NCI-H748 treated with DMSO at 0.1 percent for 48 hours (cell line): Measurements from ENCODE around the gene FOXC1.

Experiments used
- DNase-seq: peaks from one replicate; lab custom pipeline; 2025; lab: John Stamatoyannopoulos, UW

FOXC1 gene

DNA sequence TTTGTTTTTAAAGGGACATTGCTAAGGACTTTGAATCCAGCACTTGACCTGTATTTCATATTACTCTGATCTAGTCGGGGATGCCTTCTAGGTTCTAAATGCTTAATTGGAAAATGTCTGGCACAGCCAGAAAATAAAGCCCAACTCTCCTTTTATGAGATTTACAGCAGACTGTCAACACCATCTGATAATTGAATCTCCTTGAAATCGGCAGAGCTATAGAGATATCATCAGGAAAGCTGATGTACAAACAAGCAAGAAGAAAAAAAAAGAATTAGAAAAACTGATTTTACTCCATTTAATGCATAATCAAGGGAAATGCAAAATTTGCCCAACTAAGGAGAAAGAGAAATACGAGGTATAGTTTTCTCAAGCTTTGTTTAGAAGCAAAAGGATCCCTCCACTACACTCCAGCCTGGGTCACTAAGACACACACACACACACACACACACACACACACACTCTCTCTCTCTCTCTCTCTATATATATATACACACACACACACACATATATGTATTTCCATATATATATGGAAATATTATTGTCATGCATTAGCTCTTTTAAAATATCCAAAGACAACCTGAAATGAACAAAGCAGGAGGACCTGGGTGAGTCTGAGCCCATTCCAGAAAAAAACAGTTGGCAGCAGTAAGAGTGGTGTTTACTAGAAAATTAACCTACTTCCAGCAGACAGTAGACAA lies 9.5 kb upstream of the FOXC1 start:
- no peak for DNase-seq

DNA sequence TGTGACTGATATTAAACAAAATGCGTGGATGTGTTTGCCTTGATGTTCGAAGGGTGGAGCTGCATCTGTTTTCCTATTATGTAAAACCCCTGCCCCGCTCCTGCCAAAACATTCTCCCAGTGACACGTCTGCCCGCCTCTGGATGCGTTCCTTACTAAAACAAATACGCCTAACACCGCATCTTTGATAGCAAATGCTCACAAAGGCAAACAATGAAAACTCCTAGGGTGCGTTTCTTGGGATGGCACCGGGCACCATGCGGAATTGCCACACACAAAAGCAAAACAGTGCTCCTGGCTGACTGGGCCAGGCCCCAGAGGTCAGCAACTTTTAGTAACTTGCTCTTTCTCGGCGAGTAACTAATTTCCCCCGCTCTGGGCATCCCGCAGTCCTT lies 9.0 kb upstream of the FOXC1 start:
- DNase-seq, result peak; percentile 78

DNA sequence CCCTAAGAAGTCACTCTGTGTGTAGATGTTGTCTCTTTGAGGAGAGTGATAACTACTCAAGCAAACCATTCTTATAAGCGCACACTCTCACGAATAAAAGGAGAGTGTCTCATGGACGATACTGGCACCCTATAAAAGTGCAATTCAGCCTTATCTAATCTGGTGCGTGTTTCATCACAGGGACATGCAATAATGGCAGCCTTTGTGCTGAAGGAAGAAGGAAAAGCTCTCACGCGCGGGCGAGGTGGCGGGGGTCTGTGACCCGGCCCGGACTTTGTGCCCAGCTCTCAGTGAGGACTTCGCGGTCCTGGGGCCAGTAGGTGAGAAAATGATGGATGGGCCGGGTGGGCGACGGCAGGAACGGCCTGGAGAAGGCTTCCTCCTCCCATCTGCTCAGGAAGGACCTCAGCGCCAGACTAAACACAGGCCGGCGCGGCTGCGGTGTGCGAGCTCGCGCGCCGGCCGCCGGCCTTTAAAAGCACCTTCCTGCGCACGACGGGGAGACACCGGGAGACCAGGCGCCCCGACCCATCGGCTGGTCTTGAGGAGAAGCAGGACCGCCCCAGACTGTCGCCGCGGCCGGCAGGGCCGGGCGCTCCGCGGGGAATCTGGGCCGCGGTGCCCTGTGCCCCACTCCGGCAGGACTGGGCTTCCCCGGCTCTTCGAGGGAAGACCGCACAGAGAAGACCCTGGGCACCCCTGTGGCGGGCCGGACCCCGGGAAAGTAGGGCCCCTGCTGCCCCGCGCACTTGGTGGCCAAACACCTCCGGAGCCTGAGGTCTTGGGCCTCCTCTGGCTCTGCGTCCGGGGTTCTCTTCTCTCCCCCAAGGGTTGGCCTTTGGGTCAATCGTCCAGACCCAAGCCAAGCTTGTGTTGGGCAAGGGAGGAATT lies 8.3 kb upstream of the FOXC1 start:
- DNase-seq, result no peak

DNA sequence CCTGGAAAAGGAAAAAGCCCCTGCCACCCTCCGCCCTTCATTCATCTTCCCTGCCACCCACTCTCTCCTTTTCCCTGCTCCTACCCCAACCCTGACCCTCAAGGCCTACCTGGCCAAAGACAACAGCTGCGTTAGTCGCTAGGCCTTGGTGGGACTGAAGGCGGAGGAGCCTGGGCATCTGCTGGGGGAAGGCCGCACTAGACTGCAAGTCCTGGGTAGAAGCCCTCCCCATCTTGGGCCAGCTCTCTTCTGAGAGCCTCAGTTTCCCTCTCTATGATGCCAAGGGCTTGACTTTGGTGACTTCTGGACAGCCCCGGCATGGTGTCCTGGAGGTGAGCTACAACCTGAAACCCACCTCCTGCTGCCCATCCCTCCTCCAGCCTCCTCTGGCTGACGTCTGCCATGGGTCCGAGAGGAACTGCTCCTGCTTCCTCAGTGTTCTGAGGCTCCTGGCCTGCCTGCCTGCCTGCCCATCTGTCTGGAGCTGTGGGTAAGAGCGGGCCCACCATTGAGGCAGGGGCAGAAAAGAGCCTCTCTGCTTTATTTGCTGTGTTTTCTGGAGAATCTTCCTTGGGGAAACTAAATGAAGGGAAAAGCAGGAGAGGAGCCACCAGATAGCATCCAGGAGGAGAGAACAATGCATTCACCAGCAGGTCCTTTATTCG lies 7.5 kb upstream of the FOXC1 start:
- DNase-seq, result no peak

DNA sequence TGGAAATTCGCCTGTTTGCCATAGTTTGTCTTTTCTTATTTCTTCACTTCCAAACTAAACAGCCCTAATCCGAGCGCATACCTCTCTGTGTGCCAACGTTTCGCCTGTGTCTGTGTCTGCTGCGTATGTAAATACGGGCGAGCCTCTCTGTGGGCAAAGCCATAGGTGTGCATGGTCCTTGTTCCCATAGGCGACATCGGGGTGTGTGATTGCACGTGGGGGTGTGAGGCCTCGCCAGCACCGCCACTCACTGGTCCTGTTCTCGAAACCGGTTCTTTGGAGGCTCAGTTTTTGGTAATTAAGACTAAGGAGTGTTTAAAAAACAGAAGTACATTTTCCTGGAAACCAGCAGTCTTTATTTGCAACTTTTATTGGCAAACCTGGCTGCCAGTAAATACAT lies 6.0 kb upstream of the FOXC1 start:
- no peak for DNase-seq

DNA sequence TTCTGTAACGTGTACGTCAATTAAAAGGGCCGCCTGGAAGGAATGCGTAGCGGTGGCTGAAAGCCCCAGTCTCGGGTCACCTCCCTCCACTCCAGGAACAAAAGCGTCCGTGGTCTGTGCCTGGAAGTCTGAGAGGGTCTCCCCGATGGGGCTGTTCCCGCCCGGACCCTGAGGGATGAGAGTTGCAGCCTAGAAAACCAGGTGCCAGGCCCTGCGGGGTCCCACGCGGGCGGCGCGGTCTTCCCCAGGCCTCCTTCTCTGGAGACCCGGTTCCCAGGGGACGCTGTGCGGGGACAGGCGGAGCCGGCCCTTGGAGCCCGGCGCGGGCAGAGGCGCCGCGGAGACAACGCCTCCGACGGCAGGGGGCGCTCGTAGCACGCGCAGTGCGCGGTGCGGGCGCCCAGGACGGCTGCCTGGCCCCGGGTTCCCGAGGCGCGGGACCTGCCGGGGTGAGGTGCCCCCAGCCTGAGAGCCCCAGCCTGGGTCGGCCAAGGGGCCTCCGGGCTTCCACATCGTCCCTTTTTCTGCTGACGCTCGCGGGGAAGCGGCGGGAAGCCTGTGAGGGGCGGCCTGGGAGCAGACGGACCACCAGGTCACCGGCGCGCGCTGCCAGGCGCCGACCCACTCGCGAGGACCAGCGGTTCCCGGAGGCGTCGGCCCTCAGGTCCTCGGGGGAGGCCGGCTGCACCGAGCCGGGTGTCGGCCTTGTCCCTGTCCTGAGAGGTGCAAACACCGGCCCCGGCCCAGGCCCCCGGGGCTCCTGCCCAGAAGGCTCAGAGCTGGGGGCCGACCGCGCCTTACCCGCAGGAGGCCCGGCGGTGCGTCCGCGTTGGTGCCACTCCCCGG lies 5.3 kb upstream of the FOXC1 start:
- DNase-seq, result peak; percentile 44

DNA sequence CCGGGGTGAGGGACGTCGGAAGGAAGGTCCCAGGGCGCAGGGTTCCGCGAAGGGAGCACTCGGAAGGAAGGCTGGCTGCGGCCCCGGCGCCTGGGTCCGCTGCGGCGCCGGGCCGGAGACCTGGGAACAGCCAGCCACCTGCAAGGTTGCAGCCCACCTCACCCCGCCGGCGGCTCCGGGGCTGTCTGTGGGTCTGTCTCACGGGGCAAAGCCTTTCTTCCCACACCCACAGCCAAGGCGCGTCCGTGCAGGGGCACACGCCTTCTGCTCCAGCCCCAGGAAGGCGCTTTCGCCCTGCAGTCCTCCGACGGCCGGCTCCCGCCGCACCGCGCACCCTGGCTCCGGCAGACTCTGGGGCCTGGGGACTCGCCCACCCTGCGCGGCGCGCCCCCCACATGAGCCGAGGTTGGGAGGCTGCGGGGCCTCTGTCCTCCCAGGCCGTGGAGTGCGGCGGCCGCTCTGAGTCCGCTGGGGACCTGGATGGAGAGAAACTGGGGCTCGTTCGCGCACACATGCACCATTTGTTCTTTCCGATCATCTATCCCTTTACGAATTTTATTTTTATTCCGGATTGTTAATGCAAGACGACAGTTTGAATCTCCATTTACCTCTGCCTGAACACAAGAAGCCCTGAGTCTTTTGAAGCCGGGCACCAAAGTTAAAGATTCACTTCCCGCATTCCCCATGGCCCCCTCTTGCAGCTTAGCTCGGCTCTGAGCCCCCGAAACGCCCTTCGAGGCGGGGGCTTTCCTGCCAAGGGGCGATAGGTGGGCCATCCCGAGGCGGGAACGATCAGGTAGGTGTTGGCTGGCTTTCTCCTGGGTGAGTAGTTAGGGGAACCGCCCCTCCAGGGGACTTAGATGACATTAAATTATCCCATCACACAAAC lies 4.5 kb upstream of the FOXC1 start:
- DNase-seq, result no peak

DNA sequence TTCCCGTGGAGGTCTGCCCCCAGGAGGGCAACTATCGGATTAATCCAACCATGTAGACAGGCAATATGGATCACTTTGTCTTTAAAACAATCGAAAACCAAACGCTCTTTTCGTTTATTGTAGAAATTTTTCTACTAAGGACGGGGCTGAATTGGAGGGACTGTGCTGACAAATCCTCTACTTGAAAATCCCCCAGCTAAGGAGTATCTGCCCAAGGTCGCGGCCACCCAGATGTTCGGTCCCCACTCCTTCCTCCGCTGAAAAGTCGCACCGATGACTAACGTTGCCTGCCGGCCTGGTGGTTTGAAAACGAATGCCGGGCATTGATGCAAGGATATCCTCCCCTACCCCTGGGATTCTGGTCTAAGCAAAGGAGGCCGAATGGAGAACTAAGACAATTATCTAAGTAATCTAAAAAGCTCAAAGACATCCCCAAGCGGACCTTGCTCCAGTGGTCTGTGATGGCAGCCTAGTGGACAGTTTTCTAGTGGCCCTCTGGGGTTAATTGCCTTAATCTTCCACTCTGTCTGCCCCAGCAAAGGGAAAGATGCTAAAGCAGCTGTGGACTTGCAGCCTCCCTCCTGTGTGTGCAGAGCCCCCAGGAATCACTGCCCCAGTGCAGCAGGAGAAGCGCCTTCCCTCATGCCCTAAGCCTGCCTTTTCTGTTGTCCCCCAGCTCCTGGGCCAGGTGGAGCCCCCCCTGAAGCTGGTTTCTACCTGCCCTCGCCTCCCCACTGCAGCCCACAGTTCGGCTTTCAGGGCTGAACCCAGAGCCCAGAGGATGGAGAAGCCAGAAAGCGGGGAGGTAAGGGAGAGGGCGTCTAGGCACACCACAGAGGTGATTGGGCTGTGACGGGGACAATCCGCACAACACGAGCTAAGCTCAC lies 3.6 kb upstream of the FOXC1 start:
- DNase-seq, result no peak

DNA sequence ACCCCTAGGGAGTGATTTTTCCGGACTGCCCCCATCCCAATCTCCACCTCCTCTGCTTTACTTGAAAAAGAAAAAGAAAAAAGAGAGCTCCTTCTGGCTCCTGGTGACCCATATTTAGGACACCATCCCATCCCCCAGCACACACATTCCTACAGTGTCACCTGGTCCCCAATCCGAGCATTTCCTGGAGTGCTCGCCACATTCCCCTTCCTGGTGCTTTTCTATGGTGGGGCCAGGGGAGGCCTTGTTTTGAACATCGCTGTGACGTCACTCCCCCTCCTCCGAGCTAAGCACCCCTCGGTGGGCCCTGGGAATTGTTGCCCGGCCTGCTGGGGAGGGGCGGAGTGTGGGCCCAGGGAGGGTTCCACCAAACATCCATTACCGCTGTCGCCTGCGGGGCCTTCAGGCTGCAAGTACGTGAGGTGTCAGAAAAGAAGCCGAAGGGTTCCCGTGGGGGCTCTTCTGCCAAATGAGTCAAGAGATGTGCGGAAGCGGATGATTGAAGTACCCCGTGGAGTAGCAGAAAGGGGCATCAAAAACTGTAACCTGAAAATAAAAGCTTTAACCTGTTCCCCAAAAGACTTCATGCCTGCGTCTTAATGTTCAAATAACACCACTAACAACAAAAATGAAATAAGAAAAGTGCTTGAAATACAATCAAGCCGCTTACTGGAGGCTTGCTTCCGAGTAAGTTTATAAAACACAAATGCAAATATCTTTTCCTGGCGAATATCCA lies 2.8 kb upstream of the FOXC1 start:
- no peak for DNase-seq

DNA sequence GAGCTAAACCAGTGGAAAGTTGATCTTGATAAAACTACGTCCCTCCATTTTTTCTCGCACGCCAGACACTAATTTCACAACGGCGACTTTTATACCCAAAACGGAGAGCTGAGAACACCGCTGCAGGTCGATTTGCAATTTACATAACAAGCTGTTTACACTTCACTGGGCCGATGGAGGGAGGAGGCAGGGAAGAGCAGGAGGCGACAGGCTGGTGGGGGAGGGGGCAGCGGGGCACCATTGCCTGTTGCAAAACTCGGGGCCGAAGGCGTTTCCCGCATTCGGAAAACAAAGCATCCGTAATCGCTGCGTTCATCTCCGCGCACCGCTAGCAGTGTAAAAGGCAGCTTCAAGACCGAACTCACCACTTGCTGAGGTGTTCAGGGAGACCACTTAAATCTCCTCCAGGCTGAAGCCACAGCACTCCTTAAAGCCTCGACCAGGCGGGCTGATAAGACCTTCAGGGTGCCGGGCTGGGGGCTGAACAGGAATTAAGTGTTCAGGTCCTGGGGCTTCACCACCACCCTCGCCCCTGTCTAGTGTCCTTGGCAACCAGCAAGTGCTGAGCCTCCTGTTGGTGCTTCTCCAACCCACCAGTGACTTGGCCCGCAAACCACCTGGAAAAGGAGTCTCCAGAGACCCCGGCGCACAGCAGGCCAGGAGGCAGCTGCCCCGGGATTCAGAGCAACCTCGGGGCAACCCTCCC lies 2.0 kb upstream of the FOXC1 start:
- peak; percentile 50 for DNase-seq

DNA sequence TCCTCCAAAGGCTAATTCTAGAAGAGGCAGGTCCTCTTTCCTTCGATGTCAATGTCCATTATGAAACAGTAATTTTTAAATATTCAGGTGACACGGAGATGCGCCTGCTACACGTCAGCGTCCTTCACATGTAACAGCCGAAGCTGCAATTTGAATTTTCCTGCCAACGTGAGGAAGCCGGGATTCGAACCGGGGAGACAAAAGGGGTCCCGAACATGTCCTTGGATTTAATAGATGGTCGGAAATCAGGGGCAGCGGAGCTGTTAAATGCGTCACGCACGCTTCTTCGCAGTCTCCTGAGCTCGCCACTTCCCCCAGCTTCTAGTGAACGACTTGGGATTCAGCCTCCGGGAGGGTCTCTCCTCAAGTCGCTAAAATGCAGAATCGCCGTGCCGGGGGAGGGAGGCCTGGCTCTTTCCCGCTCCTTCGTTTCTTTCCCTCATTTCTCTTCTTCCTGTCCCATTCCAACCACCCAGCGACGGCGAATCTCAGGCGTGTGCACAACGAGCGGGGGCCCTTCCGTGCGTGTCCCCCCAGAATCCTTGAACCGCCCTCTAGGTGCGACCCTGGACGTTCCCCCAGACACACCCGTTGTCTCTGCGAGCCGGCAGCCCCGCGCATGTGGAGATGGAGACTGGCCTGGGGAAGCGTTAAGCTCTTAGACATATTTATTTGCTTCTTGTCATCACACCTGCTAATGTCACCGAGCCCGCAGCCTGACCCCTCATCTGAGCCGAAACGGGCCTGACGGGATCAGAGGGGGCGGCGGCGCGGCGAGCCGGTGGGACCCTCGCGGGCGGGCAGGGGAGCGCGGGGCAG lies 1.3 kb upstream of the FOXC1 start:
- DNase-seq, result peak; percentile 42

DNA sequence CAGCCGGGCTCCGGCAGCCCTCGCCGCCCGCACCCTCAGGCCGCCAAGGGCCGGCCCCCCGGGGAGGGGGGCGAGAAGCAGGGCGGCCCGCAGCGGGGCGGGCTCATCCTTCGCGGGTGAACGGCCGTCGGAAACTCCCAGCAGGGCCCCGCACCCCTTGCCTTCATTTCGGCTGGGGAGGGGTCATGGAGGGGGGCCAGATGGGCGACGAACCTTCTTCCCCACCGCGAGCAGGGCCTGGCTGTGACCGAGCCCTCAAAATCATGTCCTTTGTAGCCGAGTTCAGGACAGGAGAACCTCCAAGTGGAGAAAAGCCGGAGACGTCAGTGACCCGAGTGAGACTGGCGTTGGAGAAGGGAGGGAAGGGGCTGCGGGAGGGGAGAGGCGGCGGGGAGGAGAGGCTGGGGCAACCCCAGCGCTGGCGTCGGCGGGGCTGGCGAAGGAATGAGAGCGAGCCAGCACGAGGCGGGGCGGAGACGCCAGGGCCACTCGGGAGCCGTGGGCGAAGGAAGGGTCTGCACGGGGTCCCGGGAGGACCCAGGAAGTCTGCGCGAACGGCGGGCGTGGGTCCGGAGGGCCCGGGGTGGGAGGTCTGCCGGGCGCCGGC lies 571 bp upstream of the FOXC1 start:
- DNase-seq, result no peak

DNA sequence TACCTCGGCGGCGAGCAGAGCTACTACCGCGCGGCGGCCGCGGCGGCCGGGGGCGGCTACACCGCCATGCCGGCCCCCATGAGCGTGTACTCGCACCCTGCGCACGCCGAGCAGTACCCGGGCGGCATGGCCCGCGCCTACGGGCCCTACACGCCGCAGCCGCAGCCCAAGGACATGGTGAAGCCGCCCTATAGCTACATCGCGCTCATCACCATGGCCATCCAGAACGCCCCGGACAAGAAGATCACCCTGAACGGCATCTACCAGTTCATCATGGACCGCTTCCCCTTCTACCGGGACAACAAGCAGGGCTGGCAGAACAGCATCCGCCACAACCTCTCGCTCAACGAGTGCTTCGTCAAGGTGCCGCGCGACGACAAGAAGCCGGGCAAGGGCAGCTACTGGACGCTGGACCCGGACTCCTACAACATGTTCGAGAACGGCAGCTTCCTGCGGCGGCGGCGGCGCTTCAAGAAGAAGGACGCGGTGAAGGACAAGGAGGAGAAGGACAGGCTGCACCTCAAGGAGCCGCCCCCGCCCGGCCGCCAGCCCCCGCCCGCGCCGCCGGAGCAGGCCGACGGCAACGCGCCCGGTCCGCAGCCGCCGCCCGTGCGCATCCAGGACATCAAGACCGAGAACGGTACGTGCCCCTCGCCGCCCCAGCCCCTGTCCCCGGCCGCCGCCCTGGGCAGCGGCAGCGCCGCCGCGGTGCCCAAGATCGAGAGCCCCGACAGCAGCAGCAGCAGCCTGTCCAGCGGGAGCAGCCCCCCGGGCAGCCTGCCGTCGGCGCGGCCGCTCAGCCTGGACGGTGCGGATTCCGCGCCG lies 994 bp downstream of the FOXC1 start:
- DNase-seq, result peak; percentile 59

DNA sequence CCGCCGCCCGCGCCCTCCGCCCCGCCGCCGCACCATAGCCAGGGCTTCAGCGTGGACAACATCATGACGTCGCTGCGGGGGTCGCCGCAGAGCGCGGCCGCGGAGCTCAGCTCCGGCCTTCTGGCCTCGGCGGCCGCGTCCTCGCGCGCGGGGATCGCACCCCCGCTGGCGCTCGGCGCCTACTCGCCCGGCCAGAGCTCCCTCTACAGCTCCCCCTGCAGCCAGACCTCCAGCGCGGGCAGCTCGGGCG lies 1.5 kb downstream of the FOXC1 start:
- peak; percentile 37 for DNase-seq

DNA sequence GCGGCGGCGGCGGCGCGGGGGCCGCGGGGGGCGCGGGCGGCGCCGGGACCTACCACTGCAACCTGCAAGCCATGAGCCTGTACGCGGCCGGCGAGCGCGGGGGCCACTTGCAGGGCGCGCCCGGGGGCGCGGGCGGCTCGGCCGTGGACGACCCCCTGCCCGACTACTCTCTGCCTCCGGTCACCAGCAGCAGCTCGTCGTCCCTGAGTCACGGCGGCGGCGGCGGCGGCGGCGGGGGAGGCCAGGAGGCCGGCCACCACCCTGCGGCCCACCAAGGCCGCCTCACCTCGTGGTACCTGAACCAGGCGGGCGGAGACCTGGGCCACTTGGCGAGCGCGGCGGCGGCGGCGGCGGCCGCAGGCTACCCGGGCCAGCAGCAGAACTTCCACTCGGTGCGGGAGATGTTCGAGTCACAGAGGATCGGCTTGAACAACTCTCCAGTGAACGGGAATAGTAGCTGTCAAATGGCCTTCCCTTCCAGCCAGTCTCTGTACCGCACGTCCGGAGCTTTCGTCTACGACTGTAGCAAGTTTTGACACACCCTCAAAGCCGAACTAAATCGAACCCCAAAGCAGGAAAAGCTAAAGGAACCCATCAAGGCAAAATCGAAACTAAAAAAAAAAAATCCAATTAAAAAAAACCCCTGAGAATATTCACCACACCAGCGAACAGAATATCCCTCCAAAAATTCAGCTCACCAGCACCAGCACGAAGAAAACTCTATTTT lies 2.0 kb downstream of the FOXC1 start:
- DNase-seq, result peak; percentile 41
